Measurements from ENCODE around the gene C13orf46. TPM values are rescaled to one million over a fixed set of nuclear protein-coding genes. Genes with fewer than 3 reads are reported as not detected.
A peak's percentile ranks its signal among the peaks of the same experiment; 100 is the strongest.

C13orf46 gene
- total and polyA plus RNA-seq, 2 of the 8 experiments (the other 6 are each of a cell fraction or from before 2014, with no cell fraction given) = 0.23 to 0.28 TPM

GRCh38 chr13:113968463-113969310, 5.2 kb downstream of the C13orf46 start:
- no peak for DNase-seq (ENCODE audit: low read depth in 1 of 2, low spot score in 2 of 2)
- no peak overlapping the region for H3K14ac ChIP-seq (ENCODE audit: insufficient read length)
- no peak for FAIRE-seq
- H3K4ac ChIP-seq (replicated peaks; ENCODE audit: insufficient read length, low read depth, low read length) = no peak overlapping the region
- no peak overlapping the region for H4K91ac ChIP-seq (replicated peaks; ENCODE audit: insufficient read length, low read length)
- no peak overlapping the region for H4K5ac ChIP-seq (ENCODE audit: insufficient read length, low read depth, low read length)
- H3K4me2 ChIP-seq (ENCODE audit: insufficient read depth in 1 of 2, low read depth in 2 of 2, low read length in 2 of 2) = no peak overlapping the region
- no peak overlapping the region for H2BK120ac ChIP-seq (replicated peaks; ENCODE audit: low read depth, low read length)
- peaks cover 13% of the 10 kb centered on the region; the same call in 1 of the 2 replicates for H3K23me2 ChIP-seq (ENCODE audit: low read depth, low read length)
- no peak overlapping the region for H2BK12ac ChIP-seq (ENCODE audit: low read depth, low read length)
- peaks cover 0 to 8% of the 10 kb centered on the region in 2 experiments for H4K20me1 ChIP-seq (replicated peaks in 1 of 2; ENCODE audit: control insufficient read depth in 1 of 2, insufficient read depth in 2 of 2, low read length in 2 of 2)
- ChIA-PET POLR2A (ENCODE audit: partially characterized antibody) (no interaction called here), CTCF (ENCODE audit: partially characterized antibody) (interaction anchor here (0.7 to 2.4 kb wide), 3 partner anchors 121 to 144 kb away, joined by 3 to 8 read pairs (median 4); no protein-coding TSS in a partner anchor)
- H2BK15ac ChIP-seq (ENCODE audit: low read length) = no peak overlapping the region
- H3K27me3 ChIP-seq (replicated peaks in 1 of 4; ENCODE audit: control insufficient read depth in 3 of 4, extremely low read depth in 1 of 4, insufficient read depth in 3 of 4, low read length in 3 of 4) = no peaks in the 10 kb centered on the region
- no peaks in the 10 kb centered on the region for H3K79me1 ChIP-seq (ENCODE audit: low read depth, low read length)
- no peak overlapping the region for H2AK5ac ChIP-seq (ENCODE audit: low read depth, low read length)
- WGBS, 2 experiments (ENCODE audit: extremely low coverage in 1 of 2, insufficient coverage in 1 of 2, insufficient read length in 1 of 2, insufficient replicate concordance in 2 of 2, low coverage in 1 of 2, low lambda C conversion rate in 2 of 2, missing lambda C conversion rate in 1 of 2) = 90% methylated on average over 17 of the region's 17 CpGs; no CpG with 5 or more reads in 1 of the 2 experiments
- 0 out of 2 replicates have a peak overlapping the region, but pooled peaks have one; percentile 14 for H4K8ac ChIP-seq (ENCODE audit: extremely low read depth, insufficient read depth, low read length)
- H3K56ac ChIP-seq (replicated peaks; ENCODE audit: insufficient read length, low read depth, low read length) = no peak overlapping the region
- H3K18ac ChIP-seq (ENCODE audit: extremely low read depth, low read length) = no peak overlapping the region
- no peak overlapping the region for H3K27ac ChIP-seq (ENCODE audit: low read depth, low read length)
- H3K79me2 ChIP-seq (ENCODE audit: control insufficient read depth in 1 of 2, insufficient read depth in 2 of 2, low read length in 2 of 2) = no peaks in the 10 kb centered on the region
- H3K4me3 ChIP-seq (ENCODE audit: extremely low read depth in 1 of 4, insufficient read depth in 2 of 4, low read depth in 3 of 4, low read length in 4 of 4) = no peak overlapping the region
- H3K36me3 ChIP-seq (ENCODE audit: control insufficient read depth in 2 of 4, insufficient read depth in 4 of 4, low read length in 3 of 4) = no peaks in the 10 kb centered on the region
- no peak overlapping the region for H3K23ac ChIP-seq (ENCODE audit: insufficient read length)
- H2BK5ac ChIP-seq (ENCODE audit: low read depth, low read length) = no peak overlapping the region
- no peak overlapping the region for H2BK20ac ChIP-seq (ENCODE audit: low read length)
- H3K4me1 ChIP-seq (replicated peaks in 1 of 4; ENCODE audit: control insufficient read depth in 3 of 4, insufficient read depth in 4 of 4, low read length in 3 of 4) = no peaks in the 10 kb centered on the region
- H3K9me3 ChIP-seq (ENCODE audit: insufficient read depth in 2 of 2, low read depth in 1 of 2, low read length in 1 of 2) = peaks cover 17 to 22% of the 10 kb centered on the region in 2 experiments; a peak in 3 of 4 replicates
- no peak overlapping the region for H3K9ac ChIP-seq (replicated peaks in 1 of 4; ENCODE audit: extremely low read depth in 1 of 4, low read depth in 3 of 4, low read length in 3 of 4)
- H2AFZ ChIP-seq (ENCODE audit: low read length) = no peak overlapping the region
- TF ChIP-seq HDAC2 (IDR thresholded peaks at IDR 0.05; ENCODE audit: borderline replicate concordance in 1 of 2, low read depth in 2 of 2, low read length in 2 of 2) (no peak), KDM1A (IDR thresholded peaks at IDR 0.05; ENCODE audit: borderline replicate concordance, low read length) (no peak), RNF2 (IDR thresholded peaks at IDR 0.05; ENCODE audit: borderline replicate concordance, low read depth, low read length, missing control alignments, poor library complexity, severe bottlenecking) (no peak), E2F6 (IDR thresholded peaks at IDR 0.05) (no peak), CEBPB (IDR thresholded peaks at IDR 0.05; ENCODE audit: low read depth, low read length) (no peak)

All from H1 (cell line).